K562 (cell line): ENCODE measurements around the gene SGPL1. TPM values are rescaled to one million over a fixed set of nuclear protein-coding genes. Genes with fewer than 3 reads are reported as not detected.
A peak's percentile ranks its signal among the peaks of the same experiment; 100 is the strongest.

ENCODE experiments used
- DDX20 ChIP-seq: fragments of 450-650 bp; IDR thresholded peaks from 2 replicates; pipeline ENCODE4 v1.6.1; 2016; ENCODE audit warnings: missing genetic modification characterization, low read depth, mild to moderate bottlenecking, missing compliant biosample characterization, moderate library complexity
- HDAC2 ChIP-seq: fragments of 450-650 bp; IDR thresholded peaks from 2 replicates; pipeline ENCODE4 v1.6.1; 2016; ENCODE audit warnings: mild to moderate bottlenecking
- JUN ChIP-seq, 2 experiments: sonication (generic) in 1 of 2; formaldehyde crosslinking in 1 of 2; IDR thresholded peaks; 2 replicates each; pipeline versions ENCODE4 v1.6.1 to v1.8.0; 2012 to 2022; ENCODE audit warnings: borderline replicate concordance in 2 of 2, mild to moderate bottlenecking in 2 of 2, improper control_type of control experiment in 1 of 2, low read depth in 1 of 2, low read length in 1 of 2, missing genetic modification reagents in 1 of 2
- KDM1A ChIP-seq, 2 experiments: fragments of 450-650 bp; IDR thresholded peaks; 2 replicates each; pipeline ENCODE4 v1.6.1; 2016; ENCODE audit warnings: mild to moderate bottlenecking in 2 of 2
- RBM25 ChIP-seq: fragments of 200-400 bp; formaldehyde crosslinking; IDR thresholded peaks from 2 replicates; pipeline ENCODE4 v1.6.1; 2018; ENCODE audit warnings: low read length, low read depth, moderate library complexity; ENCODE audit not compliant: severe bottlenecking
- SMARCA5 ChIP-seq: fragments of 450-650 bp; IDR thresholded peaks from 2 replicates; pipeline ENCODE4 v1.6.1; 2016
- TEAD1 ChIP-seq, 2 experiments: fragments of 450-650 bp in 1 of 2; sonication (generic) in 1 of 2; formaldehyde crosslinking; IDR thresholded peaks; 2 replicates each; pipeline versions ENCODE4 v1.4.0 to v1.8.0; 2020 to 2022; ENCODE audit warnings: mild to moderate bottlenecking in 2 of 2, missing genetic modification reagents in 1 of 2
- ZNF143 ChIP-seq: sonication (generic); formaldehyde crosslinking; IDR thresholded peaks from 2 replicates; pipeline ENCODE4 v1.9.0; 2022; ENCODE audit warnings: mild to moderate bottlenecking, missing genetic modification reagents
- polyA plus RNA-seq, 8 experiments: library from polyadenylated mRNA; depleted of rRNA in 4 of 8; stranded (reverse) in 5 of 8; unstranded in 3 of 8; fragments of >200 nt; fragmentation: Nextera tagmentation in 2 of 8; fragmentation: Illumina TruSeq in 1 of 8; extraction: Ambion mirVana in 2 of 8; extraction: Trizol in 1 of 8; gene quantifications; 2 replicates each; pipeline versions ENCODE4 v1.2.1 to v1.2.3, GENCODE V29; 2011 to 2014; ENCODE audit warnings: inconsistent platforms in 1 of 8, missing spikeins in 1 of 8
- total RNA-seq, 7 experiments: library from RNA; depleted of rRNA in 6 of 7; stranded (reverse); fragments of >200 nt in 6 of 7; fragmentation: Illumina TruSeq in 2 of 7; extraction: Trizol in 2 of 7; gene quantifications; 2 replicates each; pipeline versions ENCODE4 v1.2.1 to v1.2.3, GENCODE V29; 2011 to 2021; ENCODE audit warnings: low replicate concordance in 1 of 7
- TF ChIP-seq, protein P1 (sequence below), 2 experiments: fragments of 450-650 bp; IDR thresholded peaks; 2 replicates each; pipeline ENCODE4 v1.6.1; 2018; ENCODE audit warnings: mild to moderate bottlenecking in 2 of 2, low read depth in 1 of 2; ENCODE audit not compliant: partially characterized antibody in 2 of 2

Gene SGPL1
- total and polyA plus RNA-seq, 9 of the 15 experiments (the other 6 are each of a cell fraction or from before 2014, with no cell fraction given): 6.0 to 18.0 (median 8.7) TPM

- 0 out of 2 replicates have a peak, but pooled peaks have one; percentile 45 for TF ChIP-seq HDAC2
- TF ChIP-seq DDX20 (tag): no peak
- TF ChIP-seq ZNF143 (CRISPR knock-in tag): no peak
- no peak for TF ChIP-seq TEAD1 (CRISPR knock-in tag; IDR thresholded peaks at IDR 0.05)
- no peak for TF ChIP-seq JUN (IDR thresholded peaks at IDR 0.05; ENCODE audit: borderline replicate concordance, low read depth, low read length)
- TF ChIP-seq JUN (CRISPR knock-in tag; IDR thresholded peaks at IDR 0.05; ENCODE audit: borderline replicate concordance): no peak
- peak; percentile 87 for TF ChIP-seq RBM25
- peak; percentile 98 for TF ChIP-seq SMARCA5
- TF ChIP-seq, protein P1, sequence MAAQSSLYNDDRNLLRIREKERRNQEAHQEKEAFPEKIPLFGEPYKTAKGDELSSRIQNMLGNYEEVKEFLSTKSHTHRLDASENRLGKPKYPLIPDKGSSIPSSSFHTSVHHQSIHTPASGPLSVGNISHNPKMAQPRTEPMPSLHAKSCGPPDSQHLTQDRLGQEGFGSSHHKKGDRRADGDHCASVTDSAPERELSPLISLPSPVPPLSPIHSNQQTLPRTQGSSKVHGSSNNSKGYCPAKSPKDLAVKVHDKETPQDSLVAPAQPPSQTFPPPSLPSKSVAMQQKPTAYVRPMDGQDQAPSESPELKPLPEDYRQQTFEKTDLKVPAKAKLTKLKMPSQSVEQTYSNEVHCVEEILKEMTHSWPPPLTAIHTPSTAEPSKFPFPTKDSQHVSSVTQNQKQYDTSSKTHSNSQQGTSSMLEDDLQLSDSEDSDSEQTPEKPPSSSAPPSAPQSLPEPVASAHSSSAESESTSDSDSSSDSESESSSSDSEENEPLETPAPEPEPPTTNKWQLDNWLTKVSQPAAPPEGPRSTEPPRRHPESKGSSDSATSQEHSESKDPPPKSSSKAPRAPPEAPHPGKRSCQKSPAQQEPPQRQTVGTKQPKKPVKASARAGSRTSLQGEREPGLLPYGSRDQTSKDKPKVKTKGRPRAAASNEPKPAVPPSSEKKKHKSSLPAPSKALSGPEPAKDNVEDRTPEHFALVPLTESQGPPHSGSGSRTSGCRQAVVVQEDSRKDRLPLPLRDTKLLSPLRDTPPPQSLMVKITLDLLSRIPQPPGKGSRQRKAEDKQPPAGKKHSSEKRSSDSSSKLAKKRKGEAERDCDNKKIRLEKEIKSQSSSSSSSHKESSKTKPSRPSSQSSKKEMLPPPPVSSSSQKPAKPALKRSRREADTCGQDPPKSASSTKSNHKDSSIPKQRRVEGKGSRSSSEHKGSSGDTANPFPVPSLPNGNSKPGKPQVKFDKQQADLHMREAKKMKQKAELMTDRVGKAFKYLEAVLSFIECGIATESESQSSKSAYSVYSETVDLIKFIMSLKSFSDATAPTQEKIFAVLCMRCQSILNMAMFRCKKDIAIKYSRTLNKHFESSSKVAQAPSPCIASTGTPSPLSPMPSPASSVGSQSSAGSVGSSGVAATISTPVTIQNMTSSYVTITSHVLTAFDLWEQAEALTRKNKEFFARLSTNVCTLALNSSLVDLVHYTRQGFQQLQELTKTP (IDR thresholded peaks at IDR 0.05; ENCODE audit: low read depth in 1 of 2, partially characterized antibody in 2 of 2): peak in 1 of 2 experiments; percentile 80
- TF ChIP-seq KDM1A (IDR thresholded peaks at IDR 0.05): peak; percentile 30 to 64; a peak in 3 of 4 replicates
These were observed 90.5 kb downstream of the SGPL1 start (continued) for GRCh38 chr10:70906031-70906783.
